ENCODE measurements around the gene POLD3.
"Not testable (repeated sequence)": the region's sequence is repeated elsewhere in the genome, so short reads cannot be mapped to it uniquely, and the experiment has no call there.

Gene POLD3

DNA sequence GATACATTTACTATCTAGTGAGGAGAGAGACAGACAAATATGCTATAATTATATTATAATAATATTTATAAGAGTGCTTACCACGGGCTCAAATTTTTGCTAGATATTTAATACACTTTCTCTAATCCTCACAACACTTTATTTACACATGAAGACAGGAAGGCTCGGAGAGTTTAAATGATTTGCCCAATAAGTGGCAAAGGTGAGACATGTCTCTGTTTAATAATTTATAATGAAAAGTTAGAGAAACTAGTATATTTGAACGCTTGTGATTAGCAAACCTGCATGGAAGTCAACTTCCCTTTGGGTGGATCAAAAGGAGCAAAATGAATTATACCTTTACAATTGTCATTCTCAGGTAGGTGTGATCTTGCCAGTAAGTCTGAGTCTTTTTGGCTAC is 55.4 kb downstream of the POLD3 start:
- H3K36me3 ChIP-seq (ENCODE audit: control insufficient read depth, insufficient read depth, low read length): peaks cover 13% of the 10 kb centered on the region
- peaks cover 10% of the 10 kb centered on the region for H3K4me1 ChIP-seq (ENCODE audit: control insufficient read depth, insufficient read depth, low read length)
- no peaks in the 10 kb centered on the region for H3K27me3 ChIP-seq (ENCODE audit: control insufficient read depth, insufficient read depth, low read length, poor library complexity, severe bottlenecking)
- no peaks in the 10 kb centered on the region for H3K9me3 ChIP-seq (ENCODE audit: control insufficient read depth, low read length)
- H3K4me3 ChIP-seq (ENCODE audit: insufficient read depth, low read depth, low read length): no peak overlapping the region
- no peak overlapping the region for H3K27ac ChIP-seq (ENCODE audit: insufficient read depth, low read depth, low read length, poor library complexity, severe bottlenecking)
- WGBS, 2 experiments: 92 to 95% methylated on average over 2 of the region's 3 CpGs

DNA sequence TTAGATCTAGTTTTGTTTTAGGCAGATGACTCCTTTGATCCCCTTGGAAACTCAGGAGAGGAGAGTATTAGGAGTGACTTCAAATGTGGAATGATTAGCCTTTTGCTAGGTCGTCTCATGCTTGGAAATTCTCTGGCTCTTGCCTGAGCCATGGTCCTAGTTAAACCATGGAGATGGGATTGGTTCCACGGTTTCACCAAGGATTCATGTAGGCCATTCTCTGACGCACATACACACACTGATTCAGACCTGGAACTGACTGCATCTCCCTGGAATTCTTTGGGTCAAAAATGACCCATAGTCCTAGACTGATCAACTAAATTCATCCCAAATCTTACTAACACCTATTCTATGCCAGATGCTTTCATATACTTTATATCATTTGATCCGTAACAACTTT is 56.5 kb downstream of the POLD3 start:
- Histone ChIP-seq H3K4me1 (ENCODE audit: control insufficient read depth, insufficient read depth, low read length) (peaks cover 10% of the 10 kb centered on the region), H3K4me3 (ENCODE audit: insufficient read depth, low read depth, low read length) (no peak overlapping the region), H3K36me3 (ENCODE audit: control insufficient read depth, insufficient read depth, low read length) (peaks cover 11% of the 10 kb centered on the region), H3K27me3 (ENCODE audit: control insufficient read depth, insufficient read depth, low read length, poor library complexity, severe bottlenecking) (no peaks in the 10 kb centered on the region), H3K9me3 (ENCODE audit: control insufficient read depth, low read length) (no peaks in the 10 kb centered on the region), H3K27ac (ENCODE audit: insufficient read depth, low read depth, low read length, poor library complexity, severe bottlenecking) (no peak overlapping the region)
- WGBS, 2 experiments: 95 to 96% methylated on average over 4 of the region's 4 CpGs

DNA sequence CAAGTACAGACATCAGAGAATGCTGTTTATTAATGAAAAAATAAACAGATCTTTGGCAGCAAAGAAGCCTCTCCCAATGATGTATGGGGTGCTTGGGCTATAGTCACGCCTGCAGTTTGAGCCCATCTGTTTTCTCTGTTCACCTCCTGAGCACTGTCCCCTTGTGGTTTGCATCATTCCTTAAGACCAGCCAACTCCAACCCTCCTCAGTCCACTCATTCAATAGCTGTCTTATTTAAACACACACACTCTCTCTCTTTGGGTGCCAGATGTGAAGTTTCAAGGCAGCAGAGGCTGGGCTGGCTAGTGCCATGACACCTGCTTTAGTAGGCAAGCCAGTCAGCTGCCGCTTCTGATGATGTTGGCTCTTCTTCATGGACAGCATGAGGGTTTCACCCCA is 58.1 kb downstream of the POLD3 start:
- H3K27ac ChIP-seq (ENCODE audit: insufficient read depth, low read depth, low read length, poor library complexity, severe bottlenecking): no peak overlapping the region
- peaks cover 10% of the 10 kb centered on the region for H3K4me1 ChIP-seq (ENCODE audit: control insufficient read depth, insufficient read depth, low read length)
- H3K27me3 ChIP-seq (ENCODE audit: control insufficient read depth, insufficient read depth, low read length, poor library complexity, severe bottlenecking): no peaks in the 10 kb centered on the region
- peaks cover 4% of the 10 kb centered on the region for H3K36me3 ChIP-seq (ENCODE audit: control insufficient read depth, insufficient read depth, low read length)
- WGBS, 2 experiments: 94 to 98% methylated on average over 2 of the region's 2 CpGs
- no peak overlapping the region for H3K4me3 ChIP-seq (ENCODE audit: insufficient read depth, low read depth, low read length)
- H3K9me3 ChIP-seq (ENCODE audit: control insufficient read depth, low read length): no peaks in the 10 kb centered on the region

DNA sequence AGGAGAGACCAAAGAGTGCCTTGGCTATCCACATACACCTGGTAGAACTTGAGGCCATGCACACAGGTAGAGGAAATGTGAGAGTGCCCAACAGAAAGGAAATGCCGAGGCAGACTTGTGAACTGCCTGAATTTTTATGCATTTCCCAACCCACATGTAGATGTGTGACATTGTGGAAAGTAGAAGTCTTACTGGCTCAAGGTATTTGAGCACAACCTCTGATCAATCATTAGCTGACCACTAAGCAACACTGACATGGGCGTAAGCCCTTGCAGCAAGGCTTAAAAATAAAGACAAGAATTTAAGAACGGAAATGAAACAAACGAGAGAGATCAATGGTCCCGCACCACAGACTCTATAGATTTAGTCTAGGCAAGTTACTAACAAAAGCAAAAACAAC is 62.6 kb downstream of the POLD3 start:
- Histone ChIP-seq H3K27ac (ENCODE audit: insufficient read depth, low read depth, low read length, poor library complexity, severe bottlenecking) (no peak overlapping the region), H3K27me3 (ENCODE audit: control insufficient read depth, insufficient read depth, low read length, poor library complexity, severe bottlenecking) (no peaks in the 10 kb centered on the region), H3K36me3 (ENCODE audit: control insufficient read depth, insufficient read depth, low read length) (peaks cover 4% of the 10 kb centered on the region), H3K4me1 (ENCODE audit: control insufficient read depth, insufficient read depth, low read length) (no peaks in the 10 kb centered on the region), H3K4me3 (ENCODE audit: insufficient read depth, low read depth, low read length) (no peak overlapping the region), H3K9me3 (ENCODE audit: control insufficient read depth, low read length) (no peaks in the 10 kb centered on the region)
- 90 to 95% methylated on average over 5 of the region's 5 CpGs for WGBS, 2 experiments

DNA sequence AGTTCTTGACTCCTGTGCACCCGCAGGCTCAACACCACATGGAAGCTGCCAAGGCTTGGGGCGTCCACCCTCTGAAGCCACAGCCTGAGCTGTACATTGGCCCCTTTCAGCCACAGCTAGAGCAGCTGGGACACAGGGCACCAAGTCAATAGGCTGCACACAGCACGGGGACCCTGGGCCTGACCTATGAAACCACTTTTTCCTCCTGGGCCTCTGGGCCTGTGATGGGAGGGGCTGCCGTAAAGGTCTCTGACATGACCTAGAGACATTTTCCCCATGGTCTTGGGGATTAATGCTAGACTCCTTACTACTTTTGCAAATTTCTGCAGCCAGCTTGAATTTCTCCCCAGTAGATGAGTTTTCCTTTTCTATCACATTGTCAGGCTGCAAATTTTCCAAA is 66.7 kb downstream of the POLD3 start:
- H3K36me3 ChIP-seq (ENCODE audit: control insufficient read depth, insufficient read depth, low read length); H3K27ac ChIP-seq (ENCODE audit: insufficient read depth, low read depth, low read length, poor library complexity, severe bottlenecking); H3K27me3 ChIP-seq (ENCODE audit: control insufficient read depth, insufficient read depth, low read length, poor library complexity, severe bottlenecking); H3K4me3 ChIP-seq (ENCODE audit: insufficient read depth, low read depth, low read length); H3K9me3 ChIP-seq (ENCODE audit: control insufficient read depth, low read length); H3K4me1 ChIP-seq (ENCODE audit: control insufficient read depth, insufficient read depth, low read length): not testable (repeated sequence)
- WGBS, 2 experiments: 47% methylated on average over 4 of the region's 4 CpGs

DNA sequence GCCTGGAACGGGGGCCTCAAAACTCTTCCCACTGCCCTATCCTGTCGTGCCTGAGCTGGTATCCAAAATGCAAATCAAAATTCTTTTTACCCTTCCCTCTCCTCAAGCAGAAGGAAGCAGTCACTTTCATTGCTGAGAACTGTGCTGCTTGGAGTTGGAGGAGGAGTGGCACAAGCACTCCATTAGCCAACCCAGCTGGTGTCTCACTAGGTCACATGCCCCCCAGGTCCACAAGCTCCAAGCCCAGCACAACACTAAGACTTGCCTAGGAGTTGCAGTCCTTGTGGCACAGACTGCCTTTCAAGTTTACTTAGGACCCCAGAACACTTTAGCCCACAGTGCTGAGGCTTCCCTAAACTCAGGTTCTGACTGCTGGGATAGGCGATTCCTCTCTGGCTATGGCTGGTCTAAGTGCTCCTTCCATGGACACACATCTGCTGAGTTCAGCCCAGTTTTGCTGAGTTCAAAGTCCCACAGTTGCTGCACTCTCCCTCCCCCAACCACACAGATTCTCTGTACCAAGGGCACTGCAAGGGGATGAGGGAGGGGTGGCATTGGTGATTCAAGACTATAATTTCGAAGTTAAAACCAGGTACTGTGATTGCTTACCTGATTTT is 70.2 kb downstream of the POLD3 start:
- Histone ChIP-seq H3K36me3 (ENCODE audit: control insufficient read depth, insufficient read depth, low read length) (no peaks in the 10 kb centered on the region), H3K27ac (ENCODE audit: insufficient read depth, low read depth, low read length, poor library complexity, severe bottlenecking) (no peak overlapping the region), H3K9me3 (ENCODE audit: control insufficient read depth, low read length) (no peaks in the 10 kb centered on the region), H3K27me3 (ENCODE audit: control insufficient read depth, insufficient read depth, low read length, poor library complexity, severe bottlenecking) (no peaks in the 10 kb centered on the region), H3K4me1 (ENCODE audit: control insufficient read depth, insufficient read depth, low read length) (no peaks in the 10 kb centered on the region), H3K4me3 (ENCODE audit: insufficient read depth, low read depth, low read length) (no peak overlapping the region)
- 83 to 91% methylated on average over 4 of the region's 4 CpGs for WGBS, 2 experiments

DNA sequence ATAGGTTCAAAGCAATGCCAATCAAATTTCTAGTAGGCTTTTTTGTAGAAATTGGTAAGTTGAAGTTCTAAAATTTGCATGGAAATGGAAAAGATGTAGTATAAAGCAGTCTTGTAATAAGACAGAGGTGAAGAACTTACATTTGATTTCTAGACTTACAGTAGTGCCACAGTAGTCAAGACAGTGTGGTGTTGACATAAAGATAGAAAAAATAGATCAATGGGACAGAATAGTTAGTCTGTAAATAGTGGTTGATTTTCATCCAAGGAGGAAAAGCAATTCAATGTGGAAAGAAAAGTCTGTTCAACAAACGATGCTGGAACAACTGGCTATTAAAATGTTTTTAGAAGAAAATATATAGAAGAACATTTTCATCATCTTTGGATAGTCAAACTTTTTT is 70.9 kb downstream of the POLD3 start:
- no peak overlapping the region for H3K4me3 ChIP-seq (ENCODE audit: insufficient read depth, low read depth, low read length)
- 100% methylated on average over 1 of the region's 1 CpG; no CpG with 5 or more reads in 1 of the 2 experiments for WGBS, 2 experiments
- no peaks in the 10 kb centered on the region for H3K36me3 ChIP-seq (ENCODE audit: control insufficient read depth, insufficient read depth, low read length)
- no peaks in the 10 kb centered on the region for H3K27me3 ChIP-seq (ENCODE audit: control insufficient read depth, insufficient read depth, low read length, poor library complexity, severe bottlenecking)
- no peak overlapping the region for H3K27ac ChIP-seq (ENCODE audit: insufficient read depth, low read depth, low read length, poor library complexity, severe bottlenecking)
- no peaks in the 10 kb centered on the region for H3K4me1 ChIP-seq (ENCODE audit: control insufficient read depth, insufficient read depth, low read length)
- no peaks in the 10 kb centered on the region for H3K9me3 ChIP-seq (ENCODE audit: control insufficient read depth, low read length)

DNA sequence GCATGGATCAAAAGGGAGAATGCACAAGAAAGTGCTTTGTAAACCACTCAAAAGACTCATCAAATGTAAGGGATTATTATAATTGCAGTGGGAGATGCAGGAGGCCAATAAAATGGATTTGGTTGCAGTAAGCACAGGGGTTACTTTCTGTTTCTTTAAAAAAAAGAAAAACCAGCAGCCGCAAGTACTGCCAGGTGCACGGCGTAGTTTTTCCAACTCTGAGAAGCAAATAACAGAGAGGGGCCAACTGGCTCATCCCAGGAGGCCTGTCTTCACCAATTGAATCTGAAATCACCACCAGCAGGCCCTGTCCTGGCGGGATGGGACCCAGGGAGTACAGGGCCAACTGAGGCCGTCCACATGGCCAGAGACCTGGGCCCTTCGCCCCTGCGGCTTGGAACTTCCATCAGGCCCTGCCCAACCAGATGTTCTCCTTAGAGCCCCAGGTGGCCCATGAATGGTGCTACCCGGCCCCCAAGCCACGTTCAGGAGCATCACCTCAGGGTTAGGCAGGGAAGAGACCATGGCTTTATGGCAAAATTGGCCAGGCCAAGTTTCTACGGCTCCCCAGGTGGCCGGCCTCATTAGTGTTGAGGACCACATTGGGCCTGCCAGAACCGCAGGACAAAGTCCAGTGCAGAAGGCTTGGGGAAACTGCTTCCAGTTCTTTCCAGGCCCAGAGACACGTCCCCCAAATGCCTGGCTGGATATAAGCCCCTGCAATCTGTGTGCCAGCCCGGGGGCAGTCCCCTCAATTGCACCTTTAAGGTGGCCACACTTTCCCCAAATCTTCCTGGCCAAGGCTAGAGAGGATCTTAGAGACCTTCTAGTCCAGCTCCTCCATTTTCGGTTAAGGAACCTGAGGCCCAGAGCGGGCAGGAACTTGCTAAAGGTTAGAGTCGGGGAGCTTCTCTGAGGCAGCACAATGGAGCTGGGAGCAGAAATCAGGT is 77.1 kb downstream of the POLD3 start:
- Histone ChIP-seq H3K27me3 (ENCODE audit: control insufficient read depth, insufficient read depth, low read length, poor library complexity, severe bottlenecking) (no peaks in the 10 kb centered on the region), H3K4me3 (ENCODE audit: insufficient read depth, low read depth, low read length) (no peak overlapping the region), H3K4me1 (ENCODE audit: control insufficient read depth, insufficient read depth, low read length) (no peaks in the 10 kb centered on the region), H3K9me3 (ENCODE audit: control insufficient read depth, low read length) (no peaks in the 10 kb centered on the region), H3K36me3 (ENCODE audit: control insufficient read depth, insufficient read depth, low read length) (no peaks in the 10 kb centered on the region), H3K27ac (ENCODE audit: insufficient read depth, low read depth, low read length, poor library complexity, severe bottlenecking) (no peak overlapping the region)
- WGBS, 2 experiments: 94 to 96% methylated on average over 17 of the region's 17 CpGs

DNA sequence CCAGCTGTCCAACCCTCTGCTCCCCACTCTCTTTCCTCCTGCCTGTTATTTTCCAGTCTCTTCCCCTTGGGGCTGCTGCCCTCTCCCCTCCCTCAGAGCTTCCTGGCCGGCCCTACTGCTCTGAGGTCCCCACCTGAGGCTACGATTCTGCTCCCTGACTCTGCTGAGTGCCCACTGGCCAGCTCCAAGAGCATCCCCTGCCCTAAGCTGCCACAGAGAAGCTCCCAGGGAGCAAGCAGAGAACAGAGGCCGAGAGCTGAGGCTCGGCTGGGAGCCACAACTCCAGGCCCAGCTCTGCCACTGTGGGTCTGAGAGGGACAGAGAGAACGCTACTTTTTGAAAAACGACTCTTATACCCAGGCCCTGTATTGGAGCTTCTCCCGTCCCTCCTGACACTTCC is 77.8 kb downstream of the POLD3 start:
- no peaks in the 10 kb centered on the region for H3K4me1 ChIP-seq (ENCODE audit: control insufficient read depth, insufficient read depth, low read length)
- WGBS, 2 experiments: 90% methylated on average over 7 of the region's 7 CpGs
- H3K4me3 ChIP-seq (ENCODE audit: insufficient read depth, low read depth, low read length): no peak overlapping the region
- H3K27me3 ChIP-seq (ENCODE audit: control insufficient read depth, insufficient read depth, low read length, poor library complexity, severe bottlenecking): no peaks in the 10 kb centered on the region
- no peaks in the 10 kb centered on the region for H3K36me3 ChIP-seq (ENCODE audit: control insufficient read depth, insufficient read depth, low read length)
- H3K9me3 ChIP-seq (ENCODE audit: control insufficient read depth, low read length): no peaks in the 10 kb centered on the region
- H3K27ac ChIP-seq (ENCODE audit: insufficient read depth, low read depth, low read length, poor library complexity, severe bottlenecking): no peak overlapping the region

DNA sequence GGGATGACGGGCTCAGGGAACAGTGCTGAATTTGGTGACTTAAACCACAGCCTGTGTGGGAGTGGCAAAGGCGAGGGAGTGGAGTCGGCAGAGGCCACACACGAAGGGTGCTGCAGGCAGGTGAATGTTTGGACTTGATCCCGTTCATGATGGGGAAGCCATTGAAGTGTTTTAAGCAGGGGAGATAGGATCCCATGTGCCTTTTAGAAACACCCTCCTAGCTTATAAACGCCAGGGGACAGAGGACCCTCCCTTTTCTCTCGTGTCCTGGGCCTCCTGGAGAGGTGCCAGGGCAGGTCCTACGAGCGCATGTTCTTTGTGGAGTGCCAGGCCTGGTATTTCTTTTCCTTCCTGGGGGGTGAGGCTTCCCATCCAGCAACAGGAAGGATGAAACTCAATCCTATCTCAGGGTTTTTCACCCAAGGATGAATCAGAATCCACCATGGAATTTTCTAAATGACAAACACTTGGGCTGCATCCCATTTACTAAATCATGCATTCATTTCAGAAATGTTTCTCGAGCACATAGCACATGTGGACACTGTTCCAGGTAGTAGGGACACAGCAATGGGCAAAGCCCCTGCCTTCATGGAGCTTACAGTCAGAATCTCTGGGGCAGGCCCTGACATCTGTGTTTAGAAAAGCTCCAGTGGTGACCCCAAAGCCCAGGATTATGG is 79.3 kb downstream of the POLD3 start:
- Histone ChIP-seq H3K4me1 (ENCODE audit: control insufficient read depth, insufficient read depth, low read length) (no peaks in the 10 kb centered on the region), H3K36me3 (ENCODE audit: control insufficient read depth, insufficient read depth, low read length) (no peaks in the 10 kb centered on the region), H3K4me3 (ENCODE audit: insufficient read depth, low read depth, low read length) (no peak overlapping the region), H3K27me3 (ENCODE audit: control insufficient read depth, insufficient read depth, low read length, poor library complexity, severe bottlenecking) (no peaks in the 10 kb centered on the region), H3K27ac (ENCODE audit: insufficient read depth, low read depth, low read length, poor library complexity, severe bottlenecking) (no peak overlapping the region), H3K9me3 (ENCODE audit: control insufficient read depth, low read length) (no peaks in the 10 kb centered on the region)
- 84 to 91% methylated on average over 10 of the region's 10 CpGs for WGBS, 2 experiments

Measured in ectodermal cell (in vitro differentiated cells).